ENCODE data around the gene ECEL1. TPM values are rescaled to one million over a fixed set of nuclear protein-coding genes. Genes with fewer than 3 reads are reported as not detected.

Gene ECEL1
- total and polyA plus RNA-seq, 9 of the 15 experiments (the other 6 are each of a cell fraction or from before 2014, with no cell fraction given), result 0.09 TPM; not detected in 8

DNA sequence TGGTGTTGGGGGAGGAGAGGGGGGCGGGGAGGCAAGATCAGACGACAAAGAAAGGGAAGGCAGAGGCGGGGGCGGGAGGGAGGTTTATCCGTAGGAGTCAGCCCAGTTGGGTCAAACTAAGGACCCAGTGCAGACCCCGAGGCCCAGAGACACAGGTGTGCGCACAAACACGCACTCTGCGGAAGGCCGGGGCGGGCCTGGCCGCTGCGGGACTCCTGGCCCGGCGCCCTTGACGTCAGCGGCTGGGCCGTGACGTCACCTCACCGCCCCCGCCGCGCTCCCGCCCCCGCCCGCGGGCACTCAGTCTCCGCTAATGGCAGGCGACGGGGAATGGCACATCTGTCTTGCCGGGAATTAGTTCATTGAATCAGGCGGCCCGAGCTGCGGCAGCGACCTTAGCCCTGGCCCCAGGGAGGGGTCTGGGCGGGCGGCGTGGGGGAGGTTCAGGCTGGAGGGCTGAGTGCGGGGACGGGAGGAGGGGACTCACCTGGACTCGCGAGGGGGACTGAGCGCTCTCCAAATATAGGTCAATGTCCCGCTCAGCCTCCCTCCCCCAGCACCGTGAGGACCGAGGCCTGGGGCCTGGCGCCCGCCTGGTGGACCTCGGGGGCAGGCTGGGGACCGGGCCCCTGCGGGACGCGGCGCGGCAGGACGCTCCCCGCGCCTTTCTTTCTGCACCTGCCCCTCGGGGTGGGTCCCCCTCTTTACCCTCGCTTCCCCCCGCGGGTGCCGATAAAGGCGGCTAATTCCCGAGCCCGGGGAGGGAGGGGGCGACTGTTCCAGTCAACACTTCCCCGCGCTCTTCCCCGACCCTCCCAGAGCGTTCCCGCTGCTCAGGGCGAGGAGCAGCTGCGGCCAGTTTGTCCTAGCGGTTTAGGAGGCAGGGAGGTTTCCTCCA, 15.5 kb upstream of the ECEL1 start (continued):
- TF ChIP-seq, protein P1, sequence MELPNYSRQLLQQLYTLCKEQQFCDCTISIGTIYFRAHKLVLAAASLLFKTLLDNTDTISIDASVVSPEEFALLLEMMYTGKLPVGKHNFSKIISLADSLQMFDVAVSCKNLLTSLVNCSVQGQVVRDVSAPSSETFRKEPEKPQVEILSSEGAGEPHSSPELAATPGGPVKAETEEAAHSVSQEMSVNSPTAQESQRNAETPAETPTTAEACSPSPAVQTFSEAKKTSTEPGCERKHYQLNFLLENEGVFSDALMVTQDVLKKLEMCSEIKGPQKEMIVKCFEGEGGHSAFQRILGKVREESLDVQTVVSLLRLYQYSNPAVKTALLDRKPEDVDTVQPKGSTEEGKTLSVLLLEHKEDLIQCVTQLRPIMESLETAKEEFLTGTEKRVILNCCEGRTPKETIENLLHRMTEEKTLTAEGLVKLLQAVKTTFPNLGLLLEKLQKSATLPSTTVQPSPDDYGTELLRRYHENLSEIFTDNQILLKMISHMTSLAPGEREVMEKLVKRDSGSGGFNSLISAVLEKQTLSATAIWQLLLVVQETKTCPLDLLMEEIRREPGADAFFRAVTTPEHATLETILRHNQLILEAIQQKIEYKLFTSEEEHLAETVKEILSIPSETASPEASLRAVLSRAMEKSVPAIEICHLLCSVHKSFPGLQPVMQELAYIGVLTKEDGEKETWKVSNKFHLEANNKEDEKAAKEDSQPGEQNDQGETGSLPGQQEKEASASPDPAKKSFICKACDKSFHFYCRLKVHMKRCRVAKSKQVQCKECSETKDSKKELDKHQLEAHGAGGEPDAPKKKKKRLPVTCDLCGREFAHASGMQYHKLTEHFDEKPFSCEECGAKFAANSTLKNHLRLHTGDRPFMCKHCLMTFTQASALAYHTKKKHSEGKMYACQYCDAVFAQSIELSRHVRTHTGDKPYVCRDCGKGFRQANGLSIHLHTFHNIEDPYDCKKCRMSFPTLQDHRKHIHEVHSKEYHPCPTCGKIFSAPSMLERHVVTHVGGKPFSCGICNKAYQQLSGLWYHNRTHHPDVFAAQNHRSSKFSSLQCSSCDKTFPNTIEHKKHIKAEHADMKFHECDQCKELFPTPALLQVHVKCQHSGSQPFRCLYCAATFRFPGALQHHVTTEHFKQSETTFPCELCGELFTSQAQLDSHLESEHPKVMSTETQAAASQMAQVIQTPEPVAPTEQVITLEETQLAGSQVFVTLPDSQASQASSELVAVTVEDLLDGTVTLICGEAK (IDR thresholded peaks at IDR 0.05), result no peak
- TF ChIP-seq, protein P1 (CRISPR knock-in tag; IDR thresholded peaks at IDR 0.05), result no peak
- TF ChIP-seq, protein P2, sequence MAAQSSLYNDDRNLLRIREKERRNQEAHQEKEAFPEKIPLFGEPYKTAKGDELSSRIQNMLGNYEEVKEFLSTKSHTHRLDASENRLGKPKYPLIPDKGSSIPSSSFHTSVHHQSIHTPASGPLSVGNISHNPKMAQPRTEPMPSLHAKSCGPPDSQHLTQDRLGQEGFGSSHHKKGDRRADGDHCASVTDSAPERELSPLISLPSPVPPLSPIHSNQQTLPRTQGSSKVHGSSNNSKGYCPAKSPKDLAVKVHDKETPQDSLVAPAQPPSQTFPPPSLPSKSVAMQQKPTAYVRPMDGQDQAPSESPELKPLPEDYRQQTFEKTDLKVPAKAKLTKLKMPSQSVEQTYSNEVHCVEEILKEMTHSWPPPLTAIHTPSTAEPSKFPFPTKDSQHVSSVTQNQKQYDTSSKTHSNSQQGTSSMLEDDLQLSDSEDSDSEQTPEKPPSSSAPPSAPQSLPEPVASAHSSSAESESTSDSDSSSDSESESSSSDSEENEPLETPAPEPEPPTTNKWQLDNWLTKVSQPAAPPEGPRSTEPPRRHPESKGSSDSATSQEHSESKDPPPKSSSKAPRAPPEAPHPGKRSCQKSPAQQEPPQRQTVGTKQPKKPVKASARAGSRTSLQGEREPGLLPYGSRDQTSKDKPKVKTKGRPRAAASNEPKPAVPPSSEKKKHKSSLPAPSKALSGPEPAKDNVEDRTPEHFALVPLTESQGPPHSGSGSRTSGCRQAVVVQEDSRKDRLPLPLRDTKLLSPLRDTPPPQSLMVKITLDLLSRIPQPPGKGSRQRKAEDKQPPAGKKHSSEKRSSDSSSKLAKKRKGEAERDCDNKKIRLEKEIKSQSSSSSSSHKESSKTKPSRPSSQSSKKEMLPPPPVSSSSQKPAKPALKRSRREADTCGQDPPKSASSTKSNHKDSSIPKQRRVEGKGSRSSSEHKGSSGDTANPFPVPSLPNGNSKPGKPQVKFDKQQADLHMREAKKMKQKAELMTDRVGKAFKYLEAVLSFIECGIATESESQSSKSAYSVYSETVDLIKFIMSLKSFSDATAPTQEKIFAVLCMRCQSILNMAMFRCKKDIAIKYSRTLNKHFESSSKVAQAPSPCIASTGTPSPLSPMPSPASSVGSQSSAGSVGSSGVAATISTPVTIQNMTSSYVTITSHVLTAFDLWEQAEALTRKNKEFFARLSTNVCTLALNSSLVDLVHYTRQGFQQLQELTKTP (IDR thresholded peaks at IDR 0.05; ENCODE audit: low read depth in 1 of 2, partially characterized antibody in 2 of 2), result no peak
- TF ChIP-seq KLF13 (tag; IDR thresholded peaks at IDR 0.05; ENCODE audit: borderline replicate concordance, low read depth) (no peak), SMARCC2 (IDR thresholded peaks at IDR 0.05; ENCODE audit: low read depth) (no peak), EGR1 (conservative IDR thresholded peaks at IDR 0.05) (peak; percentile 87), ZNF133 (CRISPR knock-in tag; IDR thresholded peaks at IDR 0.05) (no peak), CREB1 (IDR thresholded peaks at IDR 0.05) (peak; percentile 91), CREB1 (CRISPR knock-in tag; IDR thresholded peaks at IDR 0.05) (peak; percentile 83)
- TF ChIP-seq, protein P3, sequence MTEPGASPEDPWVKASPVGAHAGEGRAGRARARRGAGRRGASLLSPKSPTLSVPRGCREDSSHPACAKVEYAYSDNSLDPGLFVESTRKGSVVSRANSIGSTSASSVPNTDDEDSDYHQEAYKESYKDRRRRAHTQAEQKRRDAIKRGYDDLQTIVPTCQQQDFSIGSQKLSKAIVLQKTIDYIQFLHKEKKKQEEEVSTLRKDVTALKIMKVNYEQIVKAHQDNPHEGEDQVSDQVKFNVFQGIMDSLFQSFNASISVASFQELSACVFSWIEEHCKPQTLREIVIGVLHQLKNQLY (CRISPR knock-in tag; conservative IDR thresholded peaks at IDR 0.05), result no peak
- TF ChIP-seq, protein P4, sequence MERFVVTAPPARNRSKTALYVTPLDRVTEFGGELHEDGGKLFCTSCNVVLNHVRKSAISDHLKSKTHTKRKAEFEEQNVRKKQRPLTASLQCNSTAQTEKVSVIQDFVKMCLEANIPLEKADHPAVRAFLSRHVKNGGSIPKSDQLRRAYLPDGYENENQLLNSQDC (CRISPR knock-in tag; IDR thresholded peaks at IDR 0.05), result no peak
